Activated CD4-positive, alpha-beta memory T cell treated with anti-CD3 and anti-CD28 coated beads for 36 hours (primary cell): ENCODE data around the gene RNF141. TPM values are rescaled to one million over a fixed set of nuclear protein-coding genes. Genes with fewer than 3 reads are reported as not detected.

Experiments used
- CTCF ChIA-PET: fragments of 350-600 bp; sonication (Branson Sonifier 250); formaldehyde crosslinking; loops from one replicate; lab custom pipeline; 2021; ENCODE audit warnings: antibody characterized with exemption, inconsistent platforms; lab: Charles Lee
- POLR2A ChIA-PET: fragments of 350-600 bp; sonication (Branson Sonifier 250); formaldehyde crosslinking; loops from one replicate; lab custom pipeline; 2021; ENCODE audit warnings: antibody characterized with exemption; lab: Charles Lee
- DNase-seq: peaks from one replicate; pipeline ENCODE4 v3.0.0-alpha.2; 2020
- H3K27ac Mint-ChIP-seq: one replicate; pipeline ENCODE4 v1.8.0; 2021; ENCODE audit warnings: mixed read lengths
- H3K27me3 Mint-ChIP-seq: one replicate; pipeline ENCODE4 v1.8.0; 2021; ENCODE audit warnings: mixed read lengths
- H3K36me3 Mint-ChIP-seq: one replicate; pipeline ENCODE4 v1.8.0; 2021; ENCODE audit warnings: mixed read lengths
- H3K4me1 Mint-ChIP-seq: one replicate; pipeline ENCODE4 v1.8.0; 2021; ENCODE audit warnings: low read depth, mixed read lengths
- H3K4me3 Mint-ChIP-seq: one replicate; pipeline ENCODE4 v1.8.0; 2021; ENCODE audit warnings: mild to moderate bottlenecking, mixed read lengths
- H3K9me3 Mint-ChIP-seq: one replicate; pipeline ENCODE4 v1.8.0; 2021; ENCODE audit warnings: mixed read lengths
- intact Hi-C: fragments of 100-400 bp; cut with micrococcal nuclease; formaldehyde crosslinking; loops from one replicate; pipeline ENCODE4 v1.15.1; 2023
- total RNA-seq, 2 experiments: library from RNA; stranded (reverse); gene quantifications; one replicate each; pipeline ENCODE4 v1.2.3, GENCODE V29; 2021

The RNF141 gene
- total RNA-seq, 2 experiments from 2014 or later, result 17.9 to 18.7 TPM

GRCh38 chr11:10573556-10573955 lies 32.6 kb upstream of the RNF141 start:
- H3K4me3 Mint-ChIP-seq, result no peak overlapping the region
- ChIA-PET CTCF (interaction anchor here (0.9 kb wide), 1 partner anchor 364 kb away, joined by 4 read pairs; no protein-coding TSS in a partner anchor), POLR2A (no interaction called here)
- H3K27ac Mint-ChIP-seq, result no peak overlapping the region
- intact Hi-C loops, result no loop called here
- no peak for DNase-seq
- H3K9me3 Mint-ChIP-seq, result no peaks in the 10 kb centered on the region
- H3K4me1 Mint-ChIP-seq, result no peaks in the 10 kb centered on the region
- H3K36me3 Mint-ChIP-seq, result no peaks in the 10 kb centered on the region
- no peaks in the 10 kb centered on the region for H3K27me3 Mint-ChIP-seq

- H3K27ac Mint-ChIP-seq, result no peak overlapping the region
- no peaks in the 10 kb centered on the region for H3K36me3 Mint-ChIP-seq
- no peaks in the 10 kb centered on the region for H3K4me1 Mint-ChIP-seq
- ChIA-PET POLR2A (no interaction called here), CTCF (no interaction called here)
- no peak overlapping the region for H3K4me3 Mint-ChIP-seq
- H3K9me3 Mint-ChIP-seq, result no peaks in the 10 kb centered on the region
- no peaks in the 10 kb centered on the region for H3K27me3 Mint-ChIP-seq
- intact Hi-C loops, result no loop called here
- no peak for DNase-seq
Observed at GRCh38 chr11:10573028-10573427, 32.0 kb upstream of the RNF141 start.

- POLR2A ChIA-PET, result no interaction called here
- DNase-seq, result no peak
- intact Hi-C loops, result no loop called here
- Mint-ChIP-seq H3K27ac (no peak overlapping the region), H3K36me3 (no peaks in the 10 kb centered on the region), H3K4me1 (no peaks in the 10 kb centered on the region), H3K9me3 (no peaks in the 10 kb centered on the region), H3K4me3 (no peak overlapping the region), H3K27me3 (no peaks in the 10 kb centered on the region)
- CTCF ChIA-PET, result no interaction called here
Observed at GRCh38 chr11:10572533-10572932, 31.5 kb upstream of the RNF141 start.

- POLR2A ChIA-PET, result no interaction called here
- H3K4me3 Mint-ChIP-seq, result no peak within 1 kb of the TSS
- no peak within 1 kb of the TSS for H3K27ac Mint-ChIP-seq
- no peak for DNase-seq
- no peaks in the 10 kb centered on the region for H3K36me3 Mint-ChIP-seq
- no peaks in the 10 kb centered on the region for H3K4me1 Mint-ChIP-seq
- H3K9me3 Mint-ChIP-seq, result no peaks in the 10 kb centered on the region
- intact Hi-C loops, result no loop called here
- H3K27me3 Mint-ChIP-seq, result no peaks in the 10 kb centered on the region
- CTCF ChIA-PET, result interaction anchor here (1.3 to 1.7 kb wide), 2 partner anchors 27 to 155 kb away, joined by 5 read pairs; partner anchors contain the start of gene RNF141
Observed at GRCh38 chr11:10568486-10568941, 27.5 kb upstream of the RNF141 start, which contains the start of gene LYVE1. LYVE1 (minus strand) TSS chr11:10568665; CDS start chr11:10568532, 133 bp downstream.

GRCh38 chr11:10567446-10567845 lies 26.5 kb upstream of the RNF141 start:
- H3K4me3 Mint-ChIP-seq, result no peak overlapping the region
- ChIA-PET POLR2A (no interaction called here), CTCF (interaction anchor here (1.2 to 1.7 kb wide), 2 partner anchors 154 to 161 kb away, joined by 3 to 5 read pairs; no protein-coding TSS in a partner anchor)
- H3K36me3 Mint-ChIP-seq, result no peaks in the 10 kb centered on the region
- no peaks in the 10 kb centered on the region for H3K9me3 Mint-ChIP-seq
- intact Hi-C loops, result no loop called here
- no peaks in the 10 kb centered on the region for H3K4me1 Mint-ChIP-seq
- H3K27ac Mint-ChIP-seq, result no peak overlapping the region
- no peaks in the 10 kb centered on the region for H3K27me3 Mint-ChIP-seq
- no peak for DNase-seq

GRCh38 chr11:10566257-10566957 lies 25.4 kb upstream of the RNF141 start:
- no peak for DNase-seq
- no peak overlapping the region for H3K27ac Mint-ChIP-seq
- no peaks in the 10 kb centered on the region for H3K4me1 Mint-ChIP-seq
- ChIA-PET POLR2A (no interaction called here), CTCF (interaction anchor here (0.5 to 1.2 kb wide), 2 partner anchors 160 to 407 kb away, joined by 3 to 4 read pairs; no protein-coding TSS in a partner anchor)
- no peak overlapping the region for H3K4me3 Mint-ChIP-seq
- intact Hi-C loops, result no loop called here
- no peaks in the 10 kb centered on the region for H3K27me3 Mint-ChIP-seq
- no peaks in the 10 kb centered on the region for H3K36me3 Mint-ChIP-seq
- H3K9me3 Mint-ChIP-seq, result no peaks in the 10 kb centered on the region

GRCh38 chr11:10565493-10565892 lies 24.5 kb upstream of the RNF141 start:
- Mint-ChIP-seq H3K4me1 (no peaks in the 10 kb centered on the region), H3K27me3 (no peaks in the 10 kb centered on the region), H3K9me3 (no peaks in the 10 kb centered on the region), H3K27ac (no peak overlapping the region), H3K36me3 (no peaks in the 10 kb centered on the region), H3K4me3 (no peak overlapping the region)
- ChIA-PET CTCF (interaction anchor here (0.8 to 1.0 kb wide), 2 partner anchors 89 to 108 kb away, joined by 3 read pairs; no protein-coding TSS in a partner anchor), POLR2A (no interaction called here)
- intact Hi-C loops, result no loop called here
- no peak for DNase-seq

- CTCF ChIA-PET, result interaction anchor here (0.7 to 1.0 kb wide), 4 partner anchors 24 to 108 kb away, joined by 3 read pairs; partner anchors contain the start of gene RNF141
- Mint-ChIP-seq H3K36me3 (no peaks in the 10 kb centered on the region), H3K4me1 (no peaks in the 10 kb centered on the region), H3K9me3 (no peaks in the 10 kb centered on the region), H3K27me3 (no peaks in the 10 kb centered on the region), H3K27ac (no peak overlapping the region), H3K4me3 (no peak overlapping the region)
- POLR2A ChIA-PET, result no interaction called here
- intact Hi-C loops, result no loop called here
- no peak for DNase-seq
Observed at GRCh38 chr11:10564696-10565318, 23.8 kb upstream of the RNF141 start.

GRCh38 chr11:10564030-10564429 lies 23.0 kb upstream of the RNF141 start:
- ChIA-PET POLR2A (no interaction called here), CTCF (no interaction called here)
- H3K27me3 Mint-ChIP-seq, result no peaks in the 10 kb centered on the region
- no peak for DNase-seq
- H3K27ac Mint-ChIP-seq, result no peak overlapping the region
- intact Hi-C loops, result no loop called here
- no peaks in the 10 kb centered on the region for H3K4me1 Mint-ChIP-seq
- H3K9me3 Mint-ChIP-seq, result no peaks in the 10 kb centered on the region
- no peaks in the 10 kb centered on the region for H3K36me3 Mint-ChIP-seq
- no peak overlapping the region for H3K4me3 Mint-ChIP-seq

GRCh38 chr11:10561947-10562346 lies 21.0 kb upstream of the RNF141 start:
- intact Hi-C loops, result no loop called here
- DNase-seq, result no peak
- CTCF ChIA-PET, result interaction anchor here (1.0 kb wide), 1 partner anchor 21 kb away, joined by 3 read pairs; the partner anchor contains the start of gene RNF141
- Mint-ChIP-seq H3K27me3 (no peaks in the 10 kb centered on the region), H3K27ac (no peak overlapping the region), H3K4me3 (no peak overlapping the region), H3K36me3 (no peaks in the 10 kb centered on the region), H3K9me3 (no peaks in the 10 kb centered on the region), H3K4me1 (no peaks in the 10 kb centered on the region)
- POLR2A ChIA-PET, result no interaction called here

- intact Hi-C loops, result no loop called here
- no peaks in the 10 kb centered on the region for H3K27me3 Mint-ChIP-seq
- H3K4me3 Mint-ChIP-seq, result no peak overlapping the region
- POLR2A ChIA-PET, result no interaction called here
- CTCF ChIA-PET, result interaction anchor here (1.0 to 1.3 kb wide), 2 partner anchors 20 to 93 kb away, joined by 3 to 5 read pairs; partner anchors contain the start of gene RNF141
- H3K4me1 Mint-ChIP-seq, result no peaks in the 10 kb centered on the region
- H3K9me3 Mint-ChIP-seq, result no peaks in the 10 kb centered on the region
- H3K27ac Mint-ChIP-seq, result no peak overlapping the region
- DNase-seq, result no peak
- H3K36me3 Mint-ChIP-seq, result no peaks in the 10 kb centered on the region
Observed at GRCh38 chr11:10561043-10561818, 20.2 kb upstream of the RNF141 start.
